OCI-LY3 (cell line): ENCODE measurements around the gene GNAO1.

Experiments used
- EZH2phosphoT487 ChIP-seq: fragments of 200-600 bp; shearing (Covaris generic); IDR thresholded peaks from 2 replicates; pipeline ENCODE4 v1.6.1; 2018; ENCODE audit warnings: antibody characterized with exemption, mixed run types, low read depth
- TF ChIP-seq, protein P1 (sequence below): fragments of 200-600, 300-600 bp; sonication (generic); IDR thresholded peaks from 2 replicates; pipeline ENCODE4 v1.5.1; 2014; ENCODE audit warnings: antibody characterized with exemption, low read length, low read depth

DNA sequence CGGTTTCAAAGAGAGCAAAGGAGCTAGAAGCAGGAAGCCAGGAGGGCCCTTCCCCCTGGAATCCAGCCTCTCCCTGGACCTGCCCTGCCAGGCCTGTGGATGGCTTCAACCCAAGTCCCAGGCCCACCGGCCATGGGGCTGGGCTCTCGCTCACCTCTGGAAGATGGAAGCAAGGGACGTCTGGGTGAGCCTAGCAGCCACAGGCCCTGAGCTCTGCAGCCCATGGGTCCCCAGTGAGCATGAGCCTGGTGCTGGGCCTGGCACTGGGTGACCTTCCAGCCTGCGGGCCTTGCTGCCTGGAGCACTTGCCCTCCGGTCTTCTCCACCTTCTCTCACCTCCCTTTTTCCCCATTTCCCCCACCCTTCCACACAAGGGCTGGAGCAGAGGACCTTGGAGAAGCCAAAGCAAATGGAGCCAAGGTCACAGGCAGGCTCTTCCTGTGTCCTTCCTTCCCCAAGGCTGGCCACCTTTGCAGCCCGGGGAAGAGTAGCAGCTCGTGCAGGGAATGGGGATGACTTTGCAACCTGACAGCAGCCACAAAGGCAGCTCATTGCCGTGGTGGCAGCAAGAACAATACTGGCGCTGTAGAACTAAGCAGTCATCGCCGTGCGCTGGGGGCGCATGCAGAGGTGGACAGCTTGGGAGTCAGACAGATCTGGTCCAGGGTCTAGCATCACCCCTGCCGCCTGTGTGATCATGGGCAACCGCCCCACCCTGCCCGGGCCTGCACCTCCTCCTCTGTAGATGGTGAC lies 147.5 kb downstream of the GNAO1 start:
- TF ChIP-seq EZH2phosphoT487: no peak
- TF ChIP-seq, protein P1, sequence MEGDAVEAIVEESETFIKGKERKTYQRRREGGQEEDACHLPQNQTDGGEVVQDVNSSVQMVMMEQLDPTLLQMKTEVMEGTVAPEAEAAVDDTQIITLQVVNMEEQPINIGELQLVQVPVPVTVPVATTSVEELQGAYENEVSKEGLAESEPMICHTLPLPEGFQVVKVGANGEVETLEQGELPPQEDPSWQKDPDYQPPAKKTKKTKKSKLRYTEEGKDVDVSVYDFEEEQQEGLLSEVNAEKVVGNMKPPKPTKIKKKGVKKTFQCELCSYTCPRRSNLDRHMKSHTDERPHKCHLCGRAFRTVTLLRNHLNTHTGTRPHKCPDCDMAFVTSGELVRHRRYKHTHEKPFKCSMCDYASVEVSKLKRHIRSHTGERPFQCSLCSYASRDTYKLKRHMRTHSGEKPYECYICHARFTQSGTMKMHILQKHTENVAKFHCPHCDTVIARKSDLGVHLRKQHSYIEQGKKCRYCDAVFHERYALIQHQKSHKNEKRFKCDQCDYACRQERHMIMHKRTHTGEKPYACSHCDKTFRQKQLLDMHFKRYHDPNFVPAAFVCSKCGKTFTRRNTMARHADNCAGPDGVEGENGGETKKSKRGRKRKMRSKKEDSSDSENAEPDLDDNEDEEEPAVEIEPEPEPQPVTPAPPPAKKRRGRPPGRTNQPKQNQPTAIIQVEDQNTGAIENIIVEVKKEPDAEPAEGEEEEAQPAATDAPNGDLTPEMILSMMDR: no peak
